Lower lobe of right lung (tissue), 2 donors: ENCODE measurements around the gene SDK1. TPM values are rescaled to one million over a fixed set of nuclear protein-coding genes. Genes with fewer than 3 reads are reported as not detected.

ENCODE experiments used
- ATAC-seq, 2 donors: fragments of 200-7000 bp; cut with Tn5 transposase; one replicate each; pipeline ENCODE4 v1.9.1; 2020 to 2022; ENCODE audit warnings: mild to moderate bottlenecking in 2 of 2, moderate library complexity in 2 of 2
- DNase-seq: peaks from one replicate; pipeline ENCODE4 v3.0.0-alpha.2; 2020
- H3K27ac ChIP-seq: fragments of 200-600 bp; one replicate; pipeline ENCODE4 v1.8.0; 2022
- H3K27me3 ChIP-seq: fragments of 200-600 bp; one replicate; pipeline ENCODE4 v1.8.0; 2022; ENCODE audit warnings: low read depth
- H3K36me3 ChIP-seq: fragments of 200-600 bp; one replicate; pipeline ENCODE4 v1.8.0; 2022; ENCODE audit warnings: mild to moderate bottlenecking
- H3K4me1 ChIP-seq: fragments of 200-600 bp; one replicate; pipeline ENCODE4 v1.8.0; 2022
- H3K4me3 ChIP-seq: fragments of 200-600 bp; one replicate; pipeline ENCODE4 v1.8.0; 2022; ENCODE audit warnings: mild to moderate bottlenecking
- H3K9me3 ChIP-seq: fragments of 200-600 bp; one replicate; pipeline ENCODE4 v1.8.0; 2022
- CTCF ChIP-seq: fragments of 200-600 bp; IDR thresholded peaks from one replicate; pipeline ENCODE4 v1.8.0; 2022; ENCODE audit warnings: antibody characterized with exemption, mild to moderate bottlenecking
- intact Hi-C: fragments of 100-400 bp; cut with DNase I; formaldehyde crosslinking; loops from one replicate; pipeline ENCODE4 v1.11.0; 2022
- total RNA-seq: library from RNA; stranded (reverse); fragmentation: NEBNext Ultra II Directional; extraction: Animal tissue kit (Norgen Biotek cat#: 25700); gene quantifications from one replicate; pipeline ENCODE4 v1.2.1, GENCODE V29; 2021
- donor health status: DM: no; HTN: yes; CAD: no; lungs with severe emphysema.

Gene SDK1
- total RNA-seq, 1 donor from 2014 or later = 10.0 TPM

- TF ChIP-seq CTCF = no peak
- Histone ChIP-seq H3K9me3 (peaks cover 6% of the 10 kb centered on the region), H3K27me3 (no peaks in the 10 kb centered on the region), H3K36me3 (no peaks in the 10 kb centered on the region), H3K4me3 (no peak overlapping the region), H3K27ac (no peak overlapping the region), H3K4me1 (no peaks in the 10 kb centered on the region)
- intact Hi-C loops = no loop called here
- DNase-seq = no peak
- no peak for ATAC-seq
Observed at GRCh38 chr7:3780525-3780924, 479.5 kb downstream of the SDK1 start.

DNA sequence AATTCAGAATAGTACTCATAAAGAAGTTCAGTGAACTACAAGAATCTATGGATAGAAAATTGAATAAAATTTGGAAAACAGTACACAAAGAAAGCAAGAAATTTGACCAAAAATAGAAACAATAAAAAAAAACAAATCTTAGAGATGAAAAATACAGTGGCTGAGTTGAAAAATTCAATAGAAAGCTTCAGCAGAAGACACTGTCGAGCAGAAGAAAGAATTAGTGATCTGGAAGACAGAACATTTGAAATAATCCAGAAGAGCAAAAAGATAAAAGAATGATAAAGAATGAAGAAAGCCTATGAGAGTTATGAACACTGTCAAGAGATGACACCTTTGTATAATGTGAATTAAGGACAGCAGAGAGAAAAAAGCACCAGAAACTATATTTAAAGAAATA lies 480.6 kb downstream of the SDK1 start:
- Histone ChIP-seq H3K36me3 (no peaks in the 10 kb centered on the region), H3K4me3 (no peak overlapping the region), H3K27me3 (no peaks in the 10 kb centered on the region), H3K9me3 (peaks cover 6% of the 10 kb centered on the region), H3K4me1 (no peaks in the 10 kb centered on the region), H3K27ac (no peak overlapping the region)
- no peak for TF ChIP-seq CTCF
- DNase-seq = no peak
- intact Hi-C loops = no loop called here
- no peak for ATAC-seq

- peak; percentile 49 for DNase-seq
- TF ChIP-seq CTCF = no peak
- peak; percentile 54 to 62 for ATAC-seq
- no peak overlapping the region for H3K4me3 ChIP-seq
- no peaks in the 10 kb centered on the region for H3K36me3 ChIP-seq
- intact Hi-C loops = no loop called here
- H3K4me1 ChIP-seq = no peaks in the 10 kb centered on the region
- H3K9me3 ChIP-seq = no peaks in the 10 kb centered on the region
- H3K27me3 ChIP-seq = no peaks in the 10 kb centered on the region
- no peak overlapping the region for H3K27ac ChIP-seq
Observed at GRCh38 chr7:3787717-3788264, 486.7 kb downstream of the SDK1 start.

GRCh38 chr7:3790803-3791202 lies 489.8 kb downstream of the SDK1 start:
- H3K4me3 ChIP-seq = no peak overlapping the region
- H3K9me3 ChIP-seq = no peaks in the 10 kb centered on the region
- no peaks in the 10 kb centered on the region for H3K4me1 ChIP-seq
- TF ChIP-seq CTCF = no peak
- H3K27me3 ChIP-seq = no peaks in the 10 kb centered on the region
- H3K36me3 ChIP-seq = no peaks in the 10 kb centered on the region
- no peak for ATAC-seq
- no peak overlapping the region for H3K27ac ChIP-seq
- DNase-seq = no peak
- intact Hi-C loops = no loop called here

- no peak for ATAC-seq
- no peaks in the 10 kb centered on the region for H3K36me3 ChIP-seq
- no peak overlapping the region for H3K4me3 ChIP-seq
- H3K4me1 ChIP-seq = no peaks in the 10 kb centered on the region
- intact Hi-C loops = no loop called here
- no peak for TF ChIP-seq CTCF
- H3K9me3 ChIP-seq = no peaks in the 10 kb centered on the region
- no peak overlapping the region for H3K27ac ChIP-seq
- no peaks in the 10 kb centered on the region for H3K27me3 ChIP-seq
- DNase-seq = no peak
Observed at GRCh38 chr7:3791327-3791726, 490.3 kb downstream of the SDK1 start.

DNA sequence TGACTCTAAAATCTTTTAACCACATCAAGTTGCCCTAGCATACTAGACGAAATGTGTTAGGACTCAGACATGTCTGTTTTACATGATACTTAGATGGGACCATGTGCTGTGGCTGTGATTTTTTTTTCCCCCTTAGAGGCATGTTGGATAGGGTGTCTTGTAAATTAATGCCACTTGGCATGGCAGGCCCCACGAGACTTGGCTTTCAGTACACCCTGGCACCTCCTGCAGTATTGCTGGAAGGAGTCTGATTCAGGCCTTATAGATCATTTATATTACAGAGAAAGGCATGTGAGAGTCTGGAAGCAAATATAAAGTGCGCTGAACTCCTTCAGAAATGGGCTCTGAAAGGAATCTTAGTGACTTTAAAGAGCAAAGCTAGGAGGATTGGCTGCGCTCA lies 494.1 kb downstream of the SDK1 start:
- ATAC-seq (no peak), DNase-seq (no peak)
- intact Hi-C loops = no loop called here
- H3K4me1 ChIP-seq = no peaks in the 10 kb centered on the region
- no peaks in the 10 kb centered on the region for H3K36me3 ChIP-seq
- H3K27me3 ChIP-seq = no peaks in the 10 kb centered on the region
- no peak overlapping the region for H3K27ac ChIP-seq
- no peak for TF ChIP-seq CTCF
- no peak overlapping the region for H3K4me3 ChIP-seq
- no peaks in the 10 kb centered on the region for H3K9me3 ChIP-seq
